NCI-H748 treated with DMSO at 0.1 percent for 48 hours (cell line): ENCODE data around the gene HIP1.
"Not testable (repeated sequence)": the region's sequence is repeated elsewhere in the genome, so short reads cannot be mapped to it uniquely, and the experiment has no call there.

Experiments
- DNase-seq: peaks from one replicate; lab custom pipeline; 2025; lab: John Stamatoyannopoulos, UW

Gene HIP1

DNA sequence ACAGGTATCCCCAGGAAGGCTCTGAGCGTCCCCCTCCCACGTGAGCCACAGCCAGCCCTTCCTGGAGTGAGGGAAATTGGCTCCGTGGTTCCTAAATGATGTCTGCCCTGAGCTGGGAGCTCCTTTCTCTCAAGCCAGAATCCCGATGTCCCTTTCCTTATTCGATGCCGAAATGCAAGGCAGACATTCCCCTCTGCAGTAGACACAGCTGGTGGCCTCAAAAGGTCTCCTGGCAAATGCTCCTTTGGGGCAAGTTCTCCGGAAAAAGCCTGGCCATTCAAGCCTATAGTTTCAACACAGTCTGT lies 98.9 kb downstream of the HIP1 start:
- DNase-seq, result peak; percentile 4

- no peak for DNase-seq
These were observed 99.5 kb downstream of the HIP1 start for GRCh38 chr7:75639071-75639885.

DNA sequence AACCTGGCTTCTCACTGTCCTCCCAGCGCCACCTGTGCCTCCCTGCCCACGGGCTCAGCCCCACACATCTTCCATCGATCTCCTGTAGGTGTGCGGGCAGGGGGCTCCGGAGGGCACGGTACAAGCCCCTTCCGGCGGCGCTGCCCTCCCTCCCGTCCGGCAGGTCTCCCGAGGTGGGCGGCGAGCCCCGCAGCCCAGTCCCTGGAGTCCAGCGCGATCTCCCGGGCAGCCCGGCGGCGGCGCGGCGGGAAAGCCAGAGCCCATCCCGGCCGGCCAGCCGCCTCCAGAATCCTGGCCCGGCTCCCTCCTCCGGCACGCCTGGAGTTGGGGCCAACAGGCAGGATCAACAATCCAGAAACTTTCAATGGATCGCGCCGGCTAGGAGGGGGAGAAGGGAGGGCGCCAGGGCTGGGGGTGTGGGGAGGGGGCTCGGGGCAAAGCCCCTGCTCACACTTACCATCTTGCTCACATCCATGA lies 100.1 kb downstream of the HIP1 start:
- DNase-seq, result no peak

DNA sequence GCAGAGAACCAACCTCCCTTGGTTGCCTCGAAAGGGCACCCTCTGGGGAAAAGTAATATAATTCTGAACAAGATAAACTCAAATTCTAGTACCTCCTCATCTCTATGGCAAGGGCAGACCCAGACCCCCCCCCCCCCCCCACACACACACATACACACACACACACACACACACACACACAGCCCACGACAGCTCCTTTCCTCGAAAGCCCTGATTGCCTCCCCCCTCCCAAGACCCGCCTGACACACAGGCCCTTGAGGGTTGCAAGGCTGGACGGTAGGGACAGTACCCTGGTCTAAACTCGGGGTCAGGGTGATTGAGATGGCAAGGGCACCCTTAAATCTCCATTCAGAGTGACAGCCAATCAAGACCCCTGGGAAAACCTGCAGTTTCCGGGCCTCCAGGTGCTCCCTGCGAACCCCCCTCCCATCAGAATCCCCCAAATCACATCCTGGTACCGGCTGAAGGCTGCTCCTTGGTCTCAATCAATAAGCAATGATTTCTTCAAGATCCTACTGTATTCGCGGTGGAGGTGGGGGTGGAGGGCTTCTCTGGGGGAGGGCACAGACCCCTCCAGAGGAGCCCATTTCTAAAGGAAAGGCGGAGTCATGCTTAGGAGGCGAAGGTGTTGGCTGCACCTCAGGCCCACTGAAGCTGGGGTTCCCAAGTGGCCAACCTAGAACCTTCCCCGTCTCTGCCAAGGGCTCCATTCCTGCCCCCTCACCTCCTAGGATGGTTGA lies 100.7 kb downstream of the HIP1 start:
- no peak for DNase-seq

- no peak for DNase-seq
These were observed 103.7 kb downstream of the HIP1 start for GRCh38 chr7:75635036-75635435.

- not testable (repeated sequence) for DNase-seq
These were observed 106.2 kb downstream of the HIP1 start for GRCh38 chr7:75632587-75632986.

DNA sequence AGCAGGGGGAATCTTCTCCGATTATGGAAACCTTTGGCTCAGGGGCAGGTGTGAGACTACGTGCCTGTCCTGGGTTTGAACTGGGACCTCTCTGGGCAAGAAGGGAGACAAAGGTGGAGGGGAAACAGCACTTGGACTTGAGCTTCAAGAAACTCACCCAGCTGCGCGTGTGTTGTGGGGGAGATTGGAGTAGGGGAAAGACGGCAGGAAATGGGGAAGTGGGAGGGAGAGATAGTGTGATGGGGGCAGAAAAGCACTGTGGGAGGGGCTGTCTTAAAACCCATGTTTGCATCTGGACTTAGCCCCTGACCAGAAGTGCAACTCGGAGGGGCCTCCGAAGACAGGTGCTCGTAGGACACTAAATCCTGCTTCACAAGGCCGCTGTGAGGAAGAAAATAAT lies 107.0 kb downstream of the HIP1 start:
- no peak for DNase-seq

- DNase-seq, result no peak
These were observed 108.2 kb downstream of the HIP1 start for GRCh38 chr7:75630549-75630948.

- no peak for DNase-seq
These were observed 109.7 kb downstream of the HIP1 start for GRCh38 chr7:75629044-75629443.

DNA sequence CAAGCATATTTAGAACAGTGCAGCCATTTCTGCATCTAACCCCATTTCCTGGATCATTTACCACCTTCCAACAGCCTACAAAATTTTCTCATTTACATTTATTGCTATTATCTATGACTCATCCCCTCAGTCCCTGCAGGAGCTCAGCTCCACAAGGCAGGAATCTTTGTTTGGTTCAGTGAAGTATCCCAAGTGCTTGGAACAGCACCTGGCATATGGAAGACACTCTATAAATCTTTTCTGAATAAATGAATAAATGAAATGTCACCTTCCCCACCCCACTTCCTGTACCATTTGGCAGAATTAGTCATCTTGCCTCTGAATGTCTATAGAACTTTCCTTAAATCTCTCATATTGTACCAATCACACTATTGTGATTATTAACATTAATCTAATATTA lies 110.7 kb downstream of the HIP1 start:
- DNase-seq, result no peak

DNA sequence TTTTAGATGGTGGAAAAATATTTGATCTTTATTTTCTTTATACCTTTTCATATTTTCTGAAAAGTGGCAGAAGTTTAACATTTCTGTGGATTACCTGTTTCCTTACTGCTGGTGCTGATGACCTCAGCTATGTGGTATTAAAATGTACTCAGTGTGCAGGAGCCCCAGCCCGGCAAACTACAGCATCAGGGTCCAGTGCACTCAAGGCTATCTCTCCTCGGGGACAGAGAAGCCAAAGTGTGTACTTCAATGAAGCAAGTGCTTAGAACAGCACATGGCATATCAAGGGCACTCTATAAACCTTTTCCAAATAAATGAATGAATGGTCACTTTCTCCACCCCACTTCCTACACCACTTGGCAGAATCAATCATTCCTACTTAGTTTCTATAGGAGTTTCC lies 111.8 kb downstream of the HIP1 start:
- DNase-seq, result no peak

- DNase-seq, result no peak
These were observed 112.9 kb downstream of the HIP1 start for GRCh38 chr7:75625868-75626267.

GRCh38 chr7:75624134-75624832 lies 114.5 kb downstream of the HIP1 start:
- no peak for DNase-seq

DNA sequence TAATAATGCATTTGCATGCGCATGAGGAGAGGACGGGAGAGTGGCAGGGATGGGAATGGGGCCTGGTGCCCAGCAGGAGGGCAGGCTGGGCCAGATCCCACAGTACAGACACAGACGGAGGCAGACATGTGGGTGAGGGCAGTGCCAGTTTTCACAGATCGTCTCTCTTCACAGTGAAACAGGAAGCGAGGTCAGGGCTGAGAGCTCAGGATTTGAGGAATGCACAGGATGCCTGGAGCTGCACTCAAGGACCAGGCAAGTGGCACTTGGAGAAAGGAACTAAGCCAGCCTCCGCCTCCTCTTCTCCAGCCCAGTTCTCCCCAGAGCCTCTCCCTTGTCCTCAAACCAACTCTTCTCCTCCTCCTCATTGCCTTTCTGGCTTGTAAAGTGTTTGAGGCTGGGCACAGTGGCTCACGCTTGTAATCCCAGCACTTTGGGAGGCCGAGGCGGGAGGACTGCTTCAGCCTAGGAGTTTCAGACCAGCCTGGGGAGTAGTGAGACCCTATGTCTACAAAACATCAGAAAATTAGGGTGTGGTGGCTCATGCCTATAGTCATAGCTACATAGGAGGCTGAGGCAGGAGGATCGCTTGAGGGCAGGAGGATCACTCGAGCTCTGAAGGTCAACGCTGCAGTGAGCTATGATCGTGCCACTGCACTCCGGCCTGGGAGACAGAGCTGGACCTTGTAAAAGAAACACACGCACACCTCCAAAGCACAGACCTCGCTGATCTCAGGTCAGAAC lies 115.2 kb downstream of the HIP1 start:
- no peak for DNase-seq

GRCh38 chr7:75621124-75621523 lies 117.6 kb downstream of the HIP1 start:
- DNase-seq, result no peak

- no peak for DNase-seq
These were observed 119.1 kb downstream of the HIP1 start for GRCh38 chr7:75619636-75620035.

- DNase-seq, result no peak
These were observed 121.0 kb downstream of the HIP1 start for GRCh38 chr7:75617634-75618234.

DNA sequence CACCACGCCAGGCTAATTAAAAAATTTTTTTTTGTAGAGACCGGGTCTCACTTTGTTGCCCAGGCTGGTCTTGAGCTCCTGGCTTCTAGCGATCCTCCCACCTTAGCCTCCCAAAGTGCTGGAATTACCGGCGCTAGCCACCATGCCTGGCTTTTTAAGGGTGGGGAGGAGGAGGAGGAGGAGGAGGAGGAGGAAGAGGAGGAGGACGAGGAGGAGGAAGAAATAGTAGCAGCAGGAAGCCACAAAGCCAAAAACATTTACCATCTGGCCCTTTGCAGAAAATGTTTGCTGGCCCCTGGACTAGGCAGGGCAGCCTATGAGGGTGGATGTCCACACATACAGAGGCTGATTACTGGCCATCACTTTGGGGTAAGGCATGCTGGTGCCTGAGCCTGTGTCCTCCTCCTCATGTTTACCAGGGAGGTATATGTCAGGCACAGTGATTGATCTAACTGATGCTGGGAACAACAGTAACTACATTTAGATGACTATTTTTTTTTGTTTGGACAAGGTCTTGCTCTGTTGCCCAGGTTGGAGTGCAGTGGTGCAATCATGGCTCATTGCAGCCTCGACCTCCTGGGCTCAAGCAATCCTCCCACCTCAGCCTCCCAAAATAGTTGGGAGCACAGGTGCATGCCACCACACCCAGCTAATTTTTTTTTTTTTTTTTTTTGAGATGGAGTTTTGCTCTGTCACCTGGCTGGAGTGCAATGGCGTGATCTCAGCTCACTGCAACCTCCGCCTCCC lies 122.1 kb downstream of the HIP1 start:
- DNase-seq, result no peak

DNA sequence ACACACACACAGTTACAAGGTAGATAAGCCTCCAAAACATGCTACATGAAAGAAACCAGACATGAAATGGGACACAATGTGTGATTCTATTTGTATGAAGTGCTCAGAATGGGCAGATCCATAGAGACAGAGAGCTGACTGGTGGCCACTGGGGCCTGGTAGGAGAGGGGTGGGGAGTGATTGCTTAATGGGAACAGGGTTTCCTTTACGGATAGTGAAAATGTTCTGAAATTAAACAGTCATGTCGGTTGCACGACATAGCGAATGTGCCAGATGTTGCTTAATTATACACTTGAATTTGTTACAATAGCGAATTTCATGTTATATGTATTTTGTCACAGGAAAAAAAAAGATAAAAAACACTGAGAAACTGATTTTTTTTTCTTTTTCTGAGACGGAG lies 124.3 kb downstream of the HIP1 start:
- DNase-seq, result no peak

DNA sequence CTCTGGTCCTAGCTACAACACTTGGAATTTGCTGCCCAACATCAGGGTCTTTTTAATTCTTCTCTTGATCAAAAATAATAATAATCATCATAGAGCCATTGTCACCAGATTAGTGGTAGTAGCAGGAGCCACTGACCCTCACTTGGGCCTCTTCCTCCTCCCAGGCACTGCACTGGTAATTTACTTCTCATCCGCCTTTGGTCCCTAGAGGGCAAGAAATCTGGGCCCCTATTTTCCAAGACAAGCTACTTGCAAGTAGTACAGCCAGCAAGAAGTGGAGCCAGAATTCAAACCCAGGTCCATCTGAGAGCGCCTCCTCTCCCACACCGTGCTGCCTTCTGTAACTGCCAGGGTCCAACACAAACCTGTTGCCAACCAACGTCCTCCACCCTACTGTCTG lies 125.4 kb downstream of the HIP1 start:
- no peak for DNase-seq

- no peak for DNase-seq
These were observed 127.1 kb downstream of the HIP1 start for GRCh38 chr7:75611557-75612178.
